K562 (cell line): Measurements from ENCODE around the gene SETDB1. TPM values are rescaled to one million over a fixed set of nuclear protein-coding genes. Genes with fewer than 3 reads are reported as not detected.
A peak's percentile ranks its signal among the peaks of the same experiment; 100 is the strongest.

Source experiments
- ATAC-seq: fragments of 200-7000 bp; cut with Tn5 transposase; 3 replicates; pipeline ENCODE4 v1.9.1; 2020; ENCODE audit warnings: moderate library complexity
- BruUV-seq: library from RNA; stranded (reverse); fragments of 400-500 nt; replicated peaks from 2 replicates; lab custom pipeline; 2021; lab: Mats Ljungman, UMichigan
- CTCF ChIA-PET: fragments of 300-600 bp; formaldehyde crosslinking; extraction: SDS; loops from one replicate; lab custom pipeline; 2021; ENCODE audit warnings: low intra/inter-chr PET ratio; lab: Yijun Ruan, JAX
- POLR2A ChIA-PET: fragments of 300-600, 350-650 bp; sonication (Branson Sonifier 250); formaldehyde crosslinking; extraction: SDS; loops from one replicate; lab custom pipeline; 2021; ENCODE audit warnings: antibody characterized with exemption, inconsistent platforms; lab: Yijun Ruan, JAX
- DNase-seq, 4 experiments: peaks; one replicate each; pipeline versions ENCODE4 v3.0.0 to v3.0.0-alpha.2; 2011 to 2018; ENCODE audit warnings: low spot score in 3 of 4, mixed read lengths in 3 of 4; ENCODE audit errors: extremely low read depth in 1 of 4
- FAIRE-seq: peaks from 2 replicates; lab custom pipeline; 2011; peaks lifted over from hg19 to GRCh38; lab: Jason Lieb, UNC
- H2AFZ ChIP-seq: 2 replicates; pipeline ENCODE4 v1.6.0; 2011; ENCODE audit warnings: low read depth, low read length, control low read depth, inconsistent platforms
- H3K27ac ChIP-seq: fragments of 200-600 bp; 3 replicates; pipeline ENCODE4 v1.8.0; 2011; ENCODE audit warnings: low read depth, mild to moderate bottlenecking, control low read depth, inconsistent platforms, low read length, moderate library complexity, mixed read lengths; ENCODE audit errors: extremely low read depth
- H3K27me3 ChIP-seq, 2 experiments: fragments of 300-600 bp in 1 of 2; 2 replicates in 1 of 2; 3 replicates in 1 of 2; pipeline versions ENCODE4 v1.6.0 to v1.8.0; 2011; ENCODE audit warnings: inconsistent platforms in 2 of 2, low read length in 2 of 2, mild to moderate bottlenecking in 1 of 2, mixed read lengths in 1 of 2, moderate library complexity in 1 of 2; ENCODE audit not compliant: control insufficient read depth in 2 of 2, insufficient read depth in 2 of 2
- H3K36me3 ChIP-seq: fragments of 300-600 bp; 3 replicates; pipeline ENCODE4 v1.8.0; 2011; ENCODE audit warnings: mild to moderate bottlenecking, low read length, inconsistent platforms; ENCODE audit not compliant: control insufficient read depth, insufficient read depth
- H3K4me1 ChIP-seq, 2 experiments: fragments of 200-600 bp in 1 of 2; replicated peaks in 1 of 2; 2 replicates in 1 of 2; 3 replicates in 1 of 2; pipeline versions ENCODE4 v1.5.1 to v1.8.0; 2011; ENCODE audit warnings: inconsistent platforms in 2 of 2, low read length in 2 of 2, mild to moderate bottlenecking in 1 of 2, mixed read lengths in 1 of 2, moderate library complexity in 1 of 2; ENCODE audit not compliant: control insufficient read depth in 2 of 2, insufficient read depth in 2 of 2
- H3K4me2 ChIP-seq: 2 replicates; pipeline ENCODE4 v1.6.1; 2011; ENCODE audit warnings: low read length, control low read depth, inconsistent platforms, mixed read lengths; ENCODE audit not compliant: insufficient read depth
- H3K4me3 ChIP-seq: fragments of 200-600 bp; sonication (generic), shearing (Covaris generic); 2 replicates; pipeline ENCODE4 v1.5.1; 2016; ENCODE audit warnings: control low read depth, inconsistent platforms
- H3K79me2 ChIP-seq: fragments of 200-600 bp; 3 replicates; pipeline ENCODE4 v1.8.0; 2011; ENCODE audit warnings: low read length, inconsistent platforms; ENCODE audit not compliant: control insufficient read depth, insufficient read depth
- H3K9ac ChIP-seq, 2 experiments: 2 replicates each; pipeline versions ENCODE4 v1.6.0 to v1.6.1; 2011; ENCODE audit warnings: low read depth in 2 of 2, low read length in 2 of 2, control low read depth in 1 of 2, inconsistent platforms in 1 of 2, mild to moderate bottlenecking in 1 of 2, mixed read lengths in 1 of 2; ENCODE audit not compliant: insufficient read depth in 1 of 2
- H3K9me1 ChIP-seq: one replicate; pipeline ENCODE4 v1.6.0; 2011; ENCODE audit warnings: inconsistent platforms, mild to moderate bottlenecking, low read length, moderate library complexity; ENCODE audit not compliant: control insufficient read depth, insufficient read depth
- H3K9me3 ChIP-seq: replicated peaks from 2 replicates; pipeline ENCODE4 v1.5.1; 2011; ENCODE audit warnings: low read depth, low read length, inconsistent platforms; ENCODE audit not compliant: control insufficient read depth, insufficient read depth
- H4K20me1 ChIP-seq: replicated peaks from 2 replicates; pipeline ENCODE4 v1.6.1; 2011; ENCODE audit warnings: low read length, inconsistent platforms, mixed read lengths; ENCODE audit not compliant: control insufficient read depth, insufficient read depth
- CREB1 ChIP-seq, 2 experiments: sonication (generic) in 1 of 2; formaldehyde crosslinking in 1 of 2; IDR thresholded peaks; 2 replicates each; pipeline versions ENCODE4 v1.6.1 to v1.8.0; 2012 to 2022; ENCODE audit warnings: inconsistent platforms in 1 of 2, mild to moderate bottlenecking in 1 of 2, missing genetic modification reagents in 1 of 2, moderate library complexity in 1 of 2
- ESRRB ChIP-seq: fragments of 250-450 bp; sonication (Bioruptor Pico); IDR thresholded peaks from 2 replicates; pipeline ENCODE4 v1.5.0; 2020; ENCODE audit warnings: mild to moderate bottlenecking, moderate library complexity, borderline replicate concordance
- GTF2A2 ChIP-seq: IDR thresholded peaks from 2 replicates; pipeline ENCODE4 v1.6.1; 2016; ENCODE audit warnings: mild to moderate bottlenecking, missing genetic modification characterization, missing compliant biosample characterization
- ZNF780A ChIP-seq: fragments of 250-450 bp; sonication (Bioruptor Pico); IDR thresholded peaks from 2 replicates; pipeline ENCODE4 v1.5.0; 2021; ENCODE audit warnings: mild to moderate bottlenecking
- WGBS: fragments of 100-300 bp; shearing (Covaris generic); methylation state at CpG from one replicate; pipeline ENCODE4 v1.1.6; 2016; ENCODE audit warnings: low coverage, mixed read lengths; ENCODE audit not compliant: insufficient coverage; ENCODE audit errors: missing lambda C conversion rate; 5-methylcytosine and 5-hydroxymethylcytosine counted together
- in situ Hi-C: fragments of 300-500 bp; cut with MboI; formaldehyde crosslinking; loops from 4 replicates; pipeline ENCODE4 v1.15.0; 2018; ENCODE audit warnings: inconsistent platforms, mixed read lengths
- intact Hi-C: fragments of 100-400 bp; cut with micrococcal nuclease; formaldehyde crosslinking; loops from 2 replicates; pipeline ENCODE4 v1.14.2; 2022
- polyA plus RNA-seq, 8 experiments: library from polyadenylated mRNA; depleted of rRNA in 4 of 8; stranded (reverse) in 5 of 8; unstranded in 3 of 8; fragments of >200 nt; fragmentation: Nextera tagmentation in 2 of 8; fragmentation: Illumina TruSeq in 1 of 8; extraction: Ambion mirVana in 2 of 8; extraction: Trizol in 1 of 8; gene quantifications; 2 replicates each; pipeline versions ENCODE4 v1.2.1 to v1.2.3, GENCODE V29; 2011 to 2014; ENCODE audit warnings: inconsistent platforms in 1 of 8, missing spikeins in 1 of 8
- total RNA-seq, 7 experiments: library from RNA; depleted of rRNA in 6 of 7; stranded (reverse); fragments of >200 nt in 6 of 7; fragmentation: Illumina TruSeq in 2 of 7; extraction: Trizol in 2 of 7; gene quantifications; 2 replicates each; pipeline versions ENCODE4 v1.2.1 to v1.2.3, GENCODE V29; 2011 to 2021; ENCODE audit warnings: low replicate concordance in 1 of 7
- TF ChIP-seq, protein P1 (sequence below): fragments of 250-450 bp; sonication (Bioruptor Pico); IDR thresholded peaks from 2 replicates; pipeline ENCODE4 v1.4.0; 2020; ENCODE audit warnings: mild to moderate bottlenecking
- TF ChIP-seq, protein P2 (sequence below), 2 experiments: fragments of 450-650 bp; IDR thresholded peaks; 2 replicates each; pipeline ENCODE4 v1.6.1; 2016

Gene SETDB1
- total and polyA plus RNA-seq, 9 of the 15 experiments (the other 6 are each of a cell fraction or from before 2014, with no cell fraction given) = 21.5 to 64.4 (median 42.0) TPM

- Histone ChIP-seq H2AFZ (no peak overlapping the region), H3K9ac (no peak overlapping the region), H3K4me3 (no peak overlapping the region), H3K27me3 (no peaks in the 10 kb centered on the region), H3K79me2 (peaks cover 16% of the 10 kb centered on the region), H3K4me1 (peaks cover 3 to 9% of the 10 kb centered on the region in 2 experiments; a peak in 2 of 5 replicates), H3K9me3 (peaks cover 3% of the 10 kb centered on the region), H3K9me1 (no peaks in the 10 kb centered on the region), H3K4me2 (no peak overlapping the region), H3K36me3 (peaks cover 24% of the 10 kb centered on the region), H3K27ac (no peak overlapping the region), H4K20me1 (no peaks in the 10 kb centered on the region)
- no TSS peak for BruUV-seq
- no peak for DNase-seq
- intact Hi-C loops = loop anchor here (10.0 kb wide), 2 partner anchors 90 to 300 kb away; partner anchors contain the start of gene ENSA
- TF ChIP-seq ESRRB (CRISPR knock-in tag) (no peak), CREB1 (IDR thresholded peaks at IDR 0.05) (no peak), CREB1 (CRISPR knock-in tag; IDR thresholded peaks at IDR 0.05) (no peak), ZNF780A (CRISPR knock-in tag) (no peak), GTF2A2 (tag) (0 out of 2 replicates have a peak, but pooled peaks have one; percentile 27)
- TF ChIP-seq, protein P1, sequence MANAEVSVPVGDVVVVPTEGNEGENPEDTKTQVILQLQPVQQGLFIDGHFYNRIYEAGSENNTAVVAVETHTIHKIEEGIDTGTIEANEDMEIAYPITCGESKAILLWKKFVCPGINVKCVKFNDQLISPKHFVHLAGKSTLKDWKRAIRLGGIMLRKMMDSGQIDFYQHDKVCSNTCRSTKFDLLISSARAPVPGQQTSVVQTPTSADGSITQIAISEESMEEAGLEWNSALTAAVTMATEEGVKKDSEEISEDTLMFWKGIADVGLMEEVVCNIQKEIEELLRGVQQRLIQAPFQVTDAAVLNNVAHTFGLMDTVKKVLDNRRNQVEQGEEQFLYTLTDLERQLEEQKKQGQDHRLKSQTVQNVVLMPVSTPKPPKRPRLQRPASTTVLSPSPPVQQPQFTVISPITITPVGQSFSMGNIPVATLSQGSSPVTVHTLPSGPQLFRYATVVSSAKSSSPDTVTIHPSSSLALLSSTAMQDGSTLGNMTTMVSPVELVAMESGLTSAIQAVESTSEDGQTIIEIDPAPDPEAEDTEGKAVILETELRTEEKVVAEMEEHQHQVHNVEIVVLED (CRISPR knock-in tag) = no peak
- TF ChIP-seq, protein P2, sequence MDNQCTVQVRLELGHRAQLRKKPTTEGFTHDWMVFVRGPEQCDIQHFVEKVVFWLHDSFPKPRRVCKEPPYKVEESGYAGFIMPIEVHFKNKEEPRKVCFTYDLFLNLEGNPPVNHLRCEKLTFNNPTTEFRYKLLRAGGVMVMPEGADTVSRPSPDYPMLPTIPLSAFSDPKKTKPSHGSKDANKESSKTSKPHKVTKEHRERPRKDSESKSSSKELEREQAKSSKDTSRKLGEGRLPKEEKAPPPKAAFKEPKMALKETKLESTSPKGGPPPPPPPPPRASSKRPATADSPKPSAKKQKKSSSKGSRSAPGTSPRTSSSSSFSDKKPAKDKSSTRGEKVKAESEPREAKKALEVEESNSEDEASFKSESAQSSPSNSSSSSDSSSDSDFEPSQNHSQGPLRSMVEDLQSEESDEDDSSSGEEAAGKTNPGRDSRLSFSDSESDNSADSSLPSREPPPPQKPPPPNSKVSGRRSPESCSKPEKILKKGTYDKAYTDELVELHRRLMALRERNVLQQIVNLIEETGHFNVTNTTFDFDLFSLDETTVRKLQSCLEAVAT (IDR thresholded peaks at IDR 0.05) = peak in 1 of 2 experiments; percentile 26; a peak in 1 of 4 replicates
- 96% methylated on average over 21 of the region's 23 CpGs for WGBS
- ATAC-seq = no peak
- ChIA-PET POLR2A (interaction anchor here (1.0 to 1.1 kb wide), 2 partner anchors 48 to 295 kb away, joined by 3 read pairs; partner anchors contain the start of genes ARNT and ENSA), CTCF (no interaction called here)
- FAIRE-seq = no peak
- in situ Hi-C loops = no loop called here
These were observed 1.1 kb upstream of the SETDB1 start for GRCh38 chr1:150925080-150925479.
